GM19372 (cell line): ENCODE data around the gene KREMEN2.
"Not testable (repeated sequence)": the region's sequence is repeated elsewhere in the genome, so short reads cannot be mapped to it uniquely, and the experiment has no call there.

Experiments
- ATAC-seq: cut with Tn5 transposase; IDR thresholded peaks from one replicate; pipeline ENCODE4 v1.9.1; 2021; ENCODE audit warnings: mild to moderate bottlenecking, low read depth, moderate library complexity; ENCODE audit not compliant: unreplicated experiment

The KREMEN2 gene

DNA sequence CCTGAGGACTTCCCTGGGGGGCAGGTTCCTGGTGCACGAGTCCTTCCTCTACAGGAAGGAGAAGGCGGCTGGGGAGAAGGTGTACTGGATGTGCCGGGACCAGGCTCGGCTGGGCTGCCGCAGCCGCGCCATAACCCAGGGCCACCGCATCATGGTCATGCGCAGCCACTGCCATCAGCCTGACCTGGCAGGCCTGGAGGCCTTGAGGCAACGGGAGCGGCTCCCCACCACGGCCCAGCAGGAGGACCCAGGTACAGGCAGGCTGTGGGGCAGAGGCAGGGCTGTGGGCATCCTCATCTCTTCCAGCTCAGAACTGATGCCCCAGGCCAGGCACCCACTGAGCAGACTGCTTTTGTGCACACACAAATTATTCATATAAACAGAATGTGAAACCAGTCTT, 25.9 kb upstream of the KREMEN2 start:
- ATAC-seq: no peak

DNA sequence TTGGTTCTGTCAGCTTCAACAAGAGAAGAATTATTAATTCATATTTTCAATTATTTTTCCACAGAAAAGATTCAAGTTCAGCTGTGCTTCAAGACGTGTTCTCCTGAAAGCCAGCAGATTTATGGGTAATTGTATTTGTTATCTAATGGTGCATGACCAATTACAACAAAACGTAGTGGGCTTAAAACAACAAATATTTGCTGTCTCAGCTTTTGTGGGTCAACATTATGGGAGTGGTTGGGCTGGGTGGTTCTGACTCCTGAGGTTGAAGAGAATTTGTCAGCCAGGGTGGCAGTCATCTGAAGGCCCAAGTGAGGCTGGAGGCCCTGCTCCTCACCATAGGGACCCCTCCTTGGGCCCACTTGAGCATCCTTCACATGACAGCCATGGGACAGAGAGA, 24.1 kb upstream of the KREMEN2 start:
- ATAC-seq: no peak

DNA sequence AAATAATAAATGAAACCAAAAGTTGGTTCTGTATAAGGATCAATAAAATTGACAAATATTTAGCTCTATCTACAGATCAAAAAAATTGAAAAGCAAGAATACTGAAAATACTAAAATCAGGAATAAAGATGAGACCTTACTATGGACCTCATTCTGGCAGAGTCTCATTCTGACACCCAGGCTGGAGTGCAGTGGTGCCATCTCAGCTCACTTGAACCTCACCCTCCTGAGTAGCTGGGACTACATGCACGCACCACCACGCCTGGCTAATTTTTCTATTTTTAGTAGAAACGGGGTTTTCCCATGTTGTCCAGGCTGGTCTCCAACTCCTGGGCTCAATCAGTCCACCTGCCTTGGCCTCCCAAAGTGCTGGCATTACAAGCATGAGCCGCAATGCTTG, 22.0 kb upstream of the KREMEN2 start:
- no peak for ATAC-seq

DNA sequence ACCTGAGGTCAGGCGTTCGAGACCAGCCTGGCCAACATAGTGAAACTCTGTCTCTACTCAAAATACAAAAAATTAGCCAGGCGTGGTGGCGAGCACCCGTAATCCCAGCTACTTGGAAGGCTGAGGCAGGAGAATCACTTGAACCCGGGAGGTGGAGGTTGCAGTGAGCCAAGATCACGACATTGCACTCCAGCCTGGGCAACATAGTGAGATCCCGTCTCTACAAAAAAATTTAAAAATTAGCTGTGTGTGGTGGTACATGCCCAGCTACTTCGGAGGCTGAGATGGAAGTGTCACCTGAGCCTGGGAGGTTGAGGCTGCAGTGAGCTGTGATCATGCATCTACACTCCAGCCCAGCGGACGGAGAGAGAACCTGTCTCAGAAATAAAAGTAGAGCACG, 20.4 kb upstream of the KREMEN2 start:
- not testable (repeated sequence) for ATAC-seq

DNA sequence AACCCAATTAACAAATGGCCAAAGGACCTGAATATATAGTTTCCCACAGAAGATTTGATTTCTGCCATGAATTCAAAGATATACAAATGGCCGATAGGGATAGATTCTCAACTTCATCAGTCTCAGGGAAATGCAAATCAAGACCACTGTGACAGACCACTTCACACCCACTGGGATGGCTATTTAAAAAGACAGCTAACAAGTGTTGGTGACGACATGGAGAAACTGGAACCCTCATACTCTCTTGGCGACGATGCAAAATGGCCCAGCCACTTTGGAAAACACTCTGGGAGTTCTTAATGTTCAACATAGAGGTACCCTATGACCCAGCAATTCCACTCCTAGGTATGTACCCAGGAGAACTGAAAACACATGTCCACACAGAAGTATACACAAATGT, 17.4 kb upstream of the KREMEN2 start:
- no peak for ATAC-seq

DNA sequence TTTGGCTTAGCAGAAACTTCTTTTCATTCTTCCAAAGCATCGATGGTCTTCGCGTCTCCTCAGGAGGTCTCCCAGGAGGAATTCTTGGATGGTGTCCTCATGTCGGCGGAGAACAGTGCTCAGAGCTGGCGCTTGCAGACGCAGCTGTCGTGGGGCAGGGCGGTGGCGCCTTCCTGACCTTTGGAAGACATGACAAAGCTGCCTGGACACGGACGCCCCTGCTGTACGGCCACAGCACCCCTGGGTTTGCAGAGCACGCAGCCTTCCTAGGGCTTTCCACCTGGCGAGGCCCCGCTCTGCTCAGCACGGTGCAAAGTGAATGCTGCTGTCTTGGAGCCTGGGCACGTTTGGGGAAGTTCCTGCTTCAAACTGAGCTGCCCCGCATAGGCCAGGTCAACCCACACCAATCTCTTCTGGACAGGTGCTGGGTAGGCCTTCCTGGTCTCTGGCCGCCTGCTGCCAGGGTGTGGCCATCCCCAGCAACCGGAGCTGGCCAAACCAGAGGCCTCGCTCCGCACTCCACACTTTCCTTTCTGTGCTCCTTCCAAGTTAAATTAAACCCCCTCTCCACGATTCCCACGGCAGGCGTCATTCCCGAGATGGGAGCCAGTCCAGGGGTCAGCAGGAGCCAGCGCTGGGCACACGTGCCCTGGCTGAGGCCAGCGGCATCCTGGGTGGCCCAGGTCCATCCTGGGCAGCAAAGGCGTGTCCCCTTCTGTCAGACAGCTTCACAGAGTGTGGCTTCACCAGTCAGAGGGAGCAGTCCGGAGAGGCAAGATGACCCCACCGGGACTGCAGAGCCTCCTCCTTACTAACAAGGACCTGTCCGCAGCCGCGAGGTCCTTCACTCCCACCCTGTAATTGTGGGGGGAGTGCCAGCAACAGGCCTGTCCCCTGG, 15.0 kb upstream of the KREMEN2 start:
- no peak for ATAC-seq

DNA sequence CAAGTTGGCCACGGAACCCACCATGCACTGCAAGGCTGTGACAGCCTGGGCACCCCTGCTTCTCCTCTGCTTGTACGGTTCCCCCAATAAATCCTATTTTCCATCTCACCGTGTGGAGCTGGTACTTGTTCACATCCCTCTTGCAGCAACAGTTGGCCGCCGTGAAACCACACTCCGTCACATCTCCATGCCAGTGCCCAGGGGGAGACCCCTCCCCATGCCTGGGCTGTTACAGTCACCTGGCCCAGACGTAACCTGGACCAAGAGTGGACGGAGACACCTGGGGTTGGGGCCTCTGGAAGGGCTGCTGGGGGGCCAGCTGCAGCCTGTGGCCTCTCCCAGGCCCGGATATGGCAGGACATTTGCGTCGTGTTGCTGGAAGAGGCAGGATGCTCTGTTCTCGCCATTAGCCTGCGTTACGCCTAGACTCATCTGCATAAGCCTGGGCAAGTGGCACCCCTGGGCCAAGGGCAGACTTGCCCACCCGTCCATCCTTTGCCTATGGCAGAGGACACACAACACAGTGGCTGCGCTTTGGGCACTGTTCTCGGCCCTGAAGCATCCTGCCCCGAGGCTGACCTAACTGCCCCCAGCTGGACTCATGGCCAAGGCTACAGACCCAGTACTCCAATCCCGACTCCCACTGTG, 14.2 kb upstream of the KREMEN2 start:
- ATAC-seq: no peak

DNA sequence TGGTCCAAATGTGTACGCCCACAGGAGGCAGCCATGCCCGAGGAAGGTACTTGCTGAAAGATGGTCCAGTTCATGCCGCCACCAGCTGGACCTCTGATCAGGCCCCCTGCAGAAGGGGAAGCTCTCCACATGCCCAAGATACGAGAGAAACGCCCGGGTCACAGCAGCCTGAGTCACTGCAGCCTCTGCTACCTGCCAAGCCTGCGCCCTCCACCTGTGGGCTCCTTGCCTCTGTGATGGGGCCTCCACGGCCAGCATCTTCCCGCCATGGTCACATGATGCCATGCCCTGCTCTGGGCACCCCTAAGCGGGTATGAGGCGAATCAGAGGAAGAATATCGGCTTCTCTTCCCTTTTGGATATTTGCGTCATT, 13.7 kb upstream of the KREMEN2 start:
- no peak for ATAC-seq

DNA sequence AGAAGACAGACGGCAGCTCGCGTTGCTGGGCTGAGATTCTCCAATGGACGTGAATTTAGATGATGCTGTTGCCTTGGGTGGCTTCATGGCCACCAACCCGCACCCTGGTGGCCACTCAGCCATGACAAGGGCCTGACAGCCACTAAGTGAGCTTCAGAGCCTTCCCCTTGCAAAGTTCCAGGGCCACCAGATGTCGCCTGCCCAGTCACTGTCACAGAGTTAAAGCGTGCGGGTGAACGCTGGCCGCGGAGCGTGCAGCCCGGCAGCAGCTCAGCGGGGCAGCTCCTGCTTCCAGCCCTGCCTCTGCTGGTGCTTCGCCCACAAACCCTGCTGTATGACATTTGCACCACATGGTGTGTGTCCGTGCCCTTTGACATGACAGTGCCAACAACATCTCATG, 13.3 kb upstream of the KREMEN2 start:
- ATAC-seq: no peak

DNA sequence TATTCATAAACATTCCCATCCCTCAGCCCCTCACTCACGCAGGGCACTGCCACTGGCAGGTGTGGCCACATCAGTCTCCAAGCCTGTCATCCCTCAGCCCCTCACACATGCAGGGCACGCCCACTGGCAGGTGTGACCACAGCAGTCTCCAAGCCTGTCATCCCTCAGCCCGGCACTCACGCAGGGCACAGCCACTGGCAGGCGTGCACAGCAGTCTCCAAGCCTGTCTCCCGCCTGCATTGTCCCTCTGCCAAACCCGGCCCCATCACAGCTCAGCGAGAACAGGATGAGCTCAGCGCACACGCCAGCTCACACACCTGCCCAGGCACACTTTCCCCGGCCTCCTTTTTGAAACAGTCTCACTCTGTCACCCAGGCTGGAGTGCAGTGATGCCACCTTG, 11.4 kb upstream of the KREMEN2 start:
- ATAC-seq: no peak

DNA sequence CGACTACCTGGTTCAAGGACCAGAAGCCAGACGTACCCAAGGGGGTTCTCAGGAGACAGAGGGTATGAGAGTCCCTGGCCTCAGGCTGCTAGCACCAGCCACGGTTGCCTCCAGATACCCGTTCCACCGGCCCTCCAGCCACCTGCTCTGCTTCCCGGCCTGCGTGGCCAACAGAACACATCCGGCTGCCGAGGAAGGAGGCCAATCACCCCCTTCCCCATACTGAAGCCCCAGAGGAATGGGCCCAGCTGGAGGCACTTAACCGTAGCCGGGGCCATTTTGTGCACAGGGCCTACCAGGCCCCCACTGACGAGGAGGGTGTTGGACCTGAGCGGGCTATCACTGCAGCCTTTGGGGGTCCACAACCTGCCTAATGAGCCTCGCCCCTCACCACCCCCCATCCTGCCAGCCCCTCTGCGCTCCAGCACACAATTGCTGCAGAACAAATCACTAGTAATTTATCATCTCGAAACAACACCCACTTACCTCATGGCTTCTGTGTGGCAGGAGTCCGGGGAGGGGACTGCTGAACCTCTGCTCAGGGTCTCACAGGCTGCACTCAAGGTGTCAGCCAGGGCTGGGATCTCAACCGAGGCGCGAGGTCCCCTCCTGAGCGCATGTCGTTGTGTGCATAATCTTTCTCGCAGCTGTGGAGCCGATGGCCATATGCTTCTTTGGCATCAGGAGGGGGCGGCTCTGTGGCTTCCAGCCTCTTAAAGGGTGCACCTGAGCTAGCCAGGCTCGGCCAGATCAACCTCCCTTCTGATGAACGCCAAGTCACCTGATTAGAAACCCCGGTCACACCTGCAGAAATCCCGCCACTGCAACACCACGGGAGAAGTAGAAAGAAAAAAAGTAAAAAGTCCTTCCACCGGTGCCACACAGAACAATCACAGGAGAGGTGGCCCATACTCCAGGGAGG, 10.1 kb upstream of the KREMEN2 start:
- no peak for ATAC-seq

DNA sequence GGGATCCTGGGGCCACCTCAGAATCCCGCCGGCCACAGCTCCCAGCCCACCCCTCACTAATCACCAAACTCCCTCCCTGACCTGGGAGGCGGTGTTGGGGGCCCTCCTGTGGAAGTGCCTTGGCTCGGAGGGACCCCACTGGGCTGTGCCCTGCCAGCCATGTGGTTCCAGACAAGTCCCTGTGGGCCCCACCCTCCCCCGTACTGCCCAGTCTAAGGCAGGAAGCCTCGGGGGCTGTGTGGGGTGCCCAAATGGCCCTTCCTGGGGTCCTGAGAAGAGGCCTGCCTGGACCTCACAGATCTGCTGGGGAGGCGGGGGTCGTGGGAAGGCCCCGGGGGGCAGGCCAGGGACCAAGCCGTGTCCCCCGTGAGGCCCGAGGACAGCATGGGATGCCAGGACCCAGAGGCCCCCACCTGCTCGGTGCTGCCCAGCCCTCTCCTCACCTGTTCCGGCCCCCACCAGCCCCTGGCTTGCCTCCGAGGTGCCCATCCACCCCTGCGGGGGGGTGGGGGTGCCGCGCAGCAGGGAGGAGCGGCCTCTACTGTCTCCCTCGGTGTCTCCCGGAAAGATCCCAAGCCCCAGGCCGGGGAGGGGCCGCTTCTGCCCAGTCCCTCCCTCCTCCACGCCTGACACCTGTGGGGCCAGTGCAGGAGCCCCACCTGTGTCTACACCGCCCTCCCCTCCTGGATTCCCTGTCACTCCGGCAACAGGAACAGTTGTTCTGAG, 9.3 kb upstream of the KREMEN2 start:
- no peak for ATAC-seq

DNA sequence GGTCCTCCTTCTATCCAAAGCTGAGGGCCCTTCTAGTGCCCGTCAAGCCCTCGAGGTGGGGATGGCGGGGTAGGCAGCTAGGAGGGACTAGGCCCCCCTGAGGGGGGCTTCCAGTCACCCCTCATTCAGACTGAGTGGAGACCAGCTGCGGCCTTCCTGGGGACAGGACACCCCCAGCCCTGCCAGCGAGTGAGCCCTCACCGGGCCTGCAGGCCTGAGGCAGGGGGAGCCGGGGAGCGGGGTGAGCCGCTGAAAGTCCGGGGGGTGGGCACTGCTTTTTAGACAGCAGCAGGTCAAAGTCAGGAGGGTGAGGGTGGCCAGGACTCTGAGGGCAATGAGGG, 8.7 kb upstream of the KREMEN2 start:
- ATAC-seq: no peak

DNA sequence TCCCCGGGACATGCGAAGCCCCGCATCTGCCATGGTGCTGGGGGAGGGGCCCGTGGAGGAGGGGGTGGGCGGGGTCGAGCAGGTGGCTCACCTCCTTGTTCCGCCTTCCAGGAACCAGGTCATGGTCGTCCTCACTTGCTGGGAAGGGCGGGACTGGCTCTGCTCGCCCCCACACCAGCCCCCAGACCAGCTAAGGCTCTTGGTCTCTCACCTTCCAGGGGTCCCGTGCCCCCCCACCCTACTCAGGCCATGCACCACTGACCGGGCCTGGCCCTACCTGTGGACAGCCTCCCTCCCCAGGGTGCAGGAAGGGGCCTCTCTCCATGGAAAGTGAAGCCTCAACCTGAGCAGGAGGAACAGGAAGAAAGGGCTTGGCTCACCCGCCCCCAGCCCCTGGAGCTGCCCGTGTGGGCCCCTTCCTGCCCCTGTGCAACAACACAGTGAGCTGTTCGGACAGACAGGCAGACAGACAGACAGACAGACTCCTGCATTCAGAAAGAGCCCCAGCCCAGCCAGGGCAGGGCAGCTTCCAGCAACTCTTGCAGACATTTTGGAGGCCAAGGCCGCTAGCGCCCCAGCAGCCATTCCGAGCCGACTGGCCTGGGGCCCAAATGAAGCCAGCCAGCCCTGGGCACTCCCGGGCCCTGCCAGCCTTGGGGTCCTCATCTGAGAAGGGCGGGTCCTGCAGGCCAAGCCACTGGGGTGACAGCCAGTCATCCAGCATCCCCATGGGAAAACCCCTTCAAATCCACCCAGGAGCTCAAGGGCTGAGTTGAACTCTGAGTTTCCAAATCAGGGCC, 8.1 kb upstream of the KREMEN2 start:
- ATAC-seq: no peak

DNA sequence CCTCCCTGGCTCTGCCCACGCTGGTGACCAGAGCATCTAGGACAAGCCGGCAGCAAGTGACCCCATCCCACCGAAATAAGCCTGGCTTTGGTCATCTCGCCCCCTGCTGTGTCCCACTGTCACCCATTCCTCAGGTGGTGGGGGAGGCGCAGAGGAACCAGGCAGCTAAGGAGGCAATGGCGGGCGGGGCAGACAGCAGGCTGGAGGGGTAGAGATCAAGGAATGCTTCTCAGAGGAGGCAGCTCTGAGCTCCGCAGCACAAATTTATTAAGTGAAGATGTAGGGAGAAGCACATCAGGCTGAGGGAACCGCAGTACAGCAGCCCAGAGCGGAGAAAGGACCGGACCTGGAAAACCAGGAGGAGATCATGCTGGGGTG, 7.5 kb upstream of the KREMEN2 start:
- ATAC-seq: no peak

DNA sequence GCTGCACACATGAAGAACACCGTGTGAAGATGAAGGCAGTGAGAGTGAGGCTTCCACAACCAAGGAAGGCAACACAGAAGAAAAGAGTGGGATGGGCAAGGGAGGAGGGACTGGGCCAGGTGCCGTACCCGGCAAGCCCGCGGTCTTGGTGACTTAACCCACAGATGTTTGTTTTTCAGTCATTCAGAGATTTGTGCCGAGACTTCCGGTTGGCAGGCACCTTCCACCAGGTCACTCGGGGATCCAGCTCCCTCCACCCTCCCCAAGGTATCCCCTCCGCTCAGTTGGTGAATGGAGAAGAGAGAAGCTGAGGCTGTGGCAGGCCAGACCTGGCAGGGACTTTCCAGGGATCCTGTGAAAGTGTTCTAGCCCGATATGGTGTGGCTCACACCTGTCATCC, 4.9 kb upstream of the KREMEN2 start:
- no peak for ATAC-seq

DNA sequence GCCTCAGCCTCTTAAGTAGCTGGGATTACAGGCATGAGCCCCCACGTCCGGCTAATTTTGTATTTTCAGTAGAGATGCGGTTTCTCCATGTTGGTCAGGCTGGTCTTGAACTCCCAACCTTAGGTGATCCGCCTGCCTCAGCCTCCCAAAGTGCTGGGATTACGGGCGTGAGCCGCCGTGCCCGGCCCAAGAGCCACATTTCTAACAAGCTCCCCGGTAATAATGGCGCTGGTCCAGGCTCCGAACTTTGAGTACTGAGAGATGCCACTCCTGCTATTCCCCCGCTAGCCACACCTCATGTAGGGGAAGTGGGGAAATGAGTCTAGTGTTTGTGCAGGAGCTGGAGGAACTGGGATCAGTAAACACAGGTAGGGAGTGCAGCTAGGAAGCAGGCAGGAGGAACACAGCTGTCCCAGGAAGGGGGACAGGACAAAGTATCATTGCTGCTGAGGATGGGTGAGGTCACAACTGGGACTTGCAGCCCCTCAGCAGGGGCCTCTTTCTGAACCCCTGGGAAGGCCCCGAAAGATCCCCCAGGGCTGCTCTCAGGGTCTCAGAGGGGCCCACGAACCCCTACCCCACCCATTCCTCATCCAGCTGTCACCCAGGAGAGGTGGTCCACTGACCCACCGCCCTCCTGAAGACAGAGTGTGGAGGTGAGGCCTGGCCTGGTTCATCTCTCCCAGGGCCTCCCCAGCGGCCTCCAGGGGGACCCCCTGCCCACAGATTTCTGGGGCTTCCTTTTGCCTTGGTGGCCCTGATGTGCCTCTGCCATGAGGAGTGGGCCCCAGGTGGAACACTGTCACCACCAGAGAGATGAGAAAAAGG, 3.7 kb upstream of the KREMEN2 start:
- ATAC-seq: no peak

DNA sequence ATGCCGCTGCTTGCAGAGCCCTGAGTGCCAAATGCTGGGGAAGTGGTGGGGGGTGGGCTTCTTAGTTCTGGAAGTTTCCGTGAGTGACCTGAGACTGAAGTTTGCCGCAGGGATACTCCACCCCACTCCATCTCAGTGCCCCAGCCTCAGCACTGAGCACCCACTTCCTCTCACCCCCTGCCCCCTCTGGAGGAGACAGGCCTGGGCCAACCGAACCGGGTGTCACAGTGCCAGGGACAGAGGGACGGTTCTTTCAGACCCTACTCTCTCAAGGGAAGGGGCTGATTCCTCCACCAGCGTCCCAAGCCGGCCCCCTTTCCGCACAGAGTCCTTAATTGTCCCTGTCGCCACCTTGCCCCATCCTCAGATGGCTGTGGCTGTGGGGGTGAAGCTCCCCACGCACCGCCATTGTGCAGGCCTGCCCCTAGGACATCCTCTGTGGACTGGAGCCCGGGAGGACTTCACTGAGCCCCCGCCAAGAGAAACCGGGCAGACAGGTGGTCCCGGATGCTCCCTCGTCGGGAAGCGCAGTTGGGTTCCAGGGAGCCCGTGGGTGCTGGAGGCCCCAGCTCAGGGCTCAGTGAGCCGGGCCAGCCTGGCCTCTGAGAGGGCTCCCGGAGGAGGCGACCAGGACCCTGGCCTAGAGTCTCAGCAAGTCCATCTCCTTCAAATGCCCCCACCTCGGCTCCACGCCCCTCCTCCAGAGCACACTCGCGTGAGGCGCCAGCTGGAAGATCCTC, 1.6 kb upstream of the KREMEN2 start:
- no peak for ATAC-seq
